CD4-positive, alpha-beta T cell treated with Interleukin-1 beta for 1 hour (primary cell): ENCODE data around the gene NCSTN.
"Not testable (repeated sequence)": the region's sequence is repeated elsewhere in the genome, so short reads cannot be mapped to it uniquely, and the experiment has no call there.

Source experiments
- DNase-seq, 2 donors: peaks; one replicate each; pipeline ENCODE4 v3.0.0-alpha.2; 2020 to 2022

The NCSTN gene

DNA sequence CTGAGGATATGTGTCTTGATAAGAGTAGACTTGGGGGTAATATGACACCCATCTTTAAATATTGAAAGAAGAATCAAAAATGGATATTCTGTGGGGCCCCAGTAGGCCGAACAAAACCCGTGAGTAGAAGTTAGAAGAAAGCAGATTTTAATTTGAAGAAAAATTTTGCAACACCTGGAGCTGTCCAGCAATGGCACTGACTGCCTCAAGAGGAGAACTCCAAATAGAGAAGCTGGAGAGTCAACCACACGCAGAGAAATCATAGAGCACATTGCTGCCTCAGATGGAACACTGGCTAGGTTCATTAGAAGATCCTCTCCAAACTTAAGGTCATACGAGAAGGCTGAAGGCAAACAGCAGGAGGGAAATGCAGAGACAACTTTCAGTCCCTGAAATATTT lies 30.5 kb downstream of the NCSTN start:
- DNase-seq, result no peak

GRCh38 chr1:160374306-160375110 lies 31.3 kb downstream of the NCSTN start:
- DNase-seq, result no peak

- no peak for DNase-seq
These were observed 32.8 kb downstream of the NCSTN start for GRCh38 chr1:160375788-160376524.

- DNase-seq, result peak; percentile 34 to 60
These were observed 33.4 kb downstream of the NCSTN start for GRCh38 chr1:160376525-160377131.

DNA sequence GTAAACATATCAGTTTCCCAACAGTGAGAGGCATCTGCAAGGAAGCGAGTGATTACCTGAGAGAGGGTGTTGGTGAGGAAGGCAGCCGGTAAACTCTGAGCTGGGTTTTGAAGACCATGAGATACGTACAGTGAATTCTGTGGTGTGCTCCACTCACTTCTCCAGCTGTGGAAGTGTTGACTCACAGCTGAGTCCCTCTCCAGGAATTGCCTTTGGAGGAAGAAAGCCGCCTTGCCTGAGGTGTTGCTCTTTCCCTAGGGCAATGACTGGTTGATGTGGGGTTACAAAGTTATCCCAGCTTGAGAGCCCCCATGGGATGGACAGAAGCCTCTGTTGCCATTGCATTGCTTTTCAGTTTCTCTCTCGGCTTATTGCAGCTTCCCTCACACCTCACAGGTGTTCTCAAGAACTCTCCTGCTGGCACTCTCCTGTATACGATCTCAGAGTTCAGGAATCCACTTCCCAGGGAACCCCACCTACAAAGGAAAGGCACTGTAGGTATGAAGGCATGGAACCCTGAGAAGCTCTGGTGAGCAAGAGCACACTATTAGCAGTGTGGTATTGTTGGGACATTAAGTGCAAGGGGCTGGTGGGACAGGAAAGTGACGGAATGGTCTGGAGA lies 34.5 kb downstream of the NCSTN start:
- DNase-seq, result no peak

GRCh38 chr1:160384812-160385211 lies 41.6 kb downstream of the NCSTN start:
- not testable (repeated sequence) for DNase-seq

DNA sequence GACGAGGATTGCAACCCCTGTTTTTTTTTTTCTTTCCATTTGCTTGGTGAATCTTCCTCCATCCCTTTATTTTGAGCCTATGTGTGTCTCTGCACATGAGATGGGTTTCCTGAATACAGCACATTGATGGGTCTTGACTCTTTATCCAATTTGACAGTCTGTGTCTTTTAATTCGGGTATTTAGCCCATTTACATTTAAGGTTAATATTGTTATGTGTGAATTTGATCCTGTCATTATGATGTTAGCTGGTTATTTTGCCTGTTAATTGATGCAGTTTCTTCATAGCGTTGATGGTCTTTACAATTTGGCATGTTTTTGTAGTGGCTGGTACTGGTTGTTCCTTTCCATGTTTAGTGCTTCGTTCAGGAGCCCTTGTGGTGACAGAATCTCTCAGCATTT lies 45.2 kb downstream of the NCSTN start:
- DNase-seq, result not testable (repeated sequence)

DNA sequence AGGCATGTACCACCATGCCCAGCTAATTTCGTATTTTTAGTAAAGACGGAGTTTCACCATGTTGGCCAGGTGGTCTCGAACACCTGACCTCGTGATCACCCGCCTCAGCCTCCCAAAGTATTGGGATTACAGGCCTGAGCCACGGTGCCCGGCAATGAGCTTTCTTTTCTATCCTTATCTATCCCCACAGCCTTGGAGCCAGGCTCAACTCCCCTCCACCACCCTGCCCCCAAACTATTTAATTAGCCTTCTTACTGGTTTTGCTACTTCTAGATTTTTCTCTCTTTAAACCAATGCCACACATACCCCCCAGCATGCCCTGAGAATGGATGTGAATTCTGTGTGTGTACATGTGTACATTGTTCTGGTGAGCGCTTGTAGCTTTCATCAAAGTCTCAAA lies 51.5 kb downstream of the NCSTN start:
- DNase-seq, result no peak

- DNase-seq, result no peak
These were observed 54.5 kb downstream of the NCSTN start for GRCh38 chr1:160397651-160398050.

DNA sequence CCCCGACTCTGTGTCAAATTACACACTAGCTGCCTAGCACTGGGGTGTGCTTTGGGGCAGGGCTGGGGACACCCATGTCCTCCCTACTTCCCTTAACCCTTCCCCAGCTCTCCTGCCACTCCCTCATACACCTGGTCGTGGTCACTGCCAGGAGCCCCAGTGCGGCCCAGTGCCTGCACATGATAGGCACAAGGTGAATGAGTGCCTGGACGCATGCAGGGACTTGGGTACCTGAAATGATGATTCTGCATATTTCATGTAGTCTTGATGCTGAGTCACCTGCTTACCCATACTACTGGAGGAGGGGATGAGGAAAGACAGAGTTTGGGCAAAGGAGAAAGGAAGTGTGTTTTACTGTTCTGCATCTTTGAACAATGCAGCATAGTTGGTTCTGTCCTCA lies 55.6 kb downstream of the NCSTN start:
- no peak for DNase-seq

GRCh38 chr1:160399544-160400222 lies 56.5 kb downstream of the NCSTN start:
- DNase-seq, result no peak

DNA sequence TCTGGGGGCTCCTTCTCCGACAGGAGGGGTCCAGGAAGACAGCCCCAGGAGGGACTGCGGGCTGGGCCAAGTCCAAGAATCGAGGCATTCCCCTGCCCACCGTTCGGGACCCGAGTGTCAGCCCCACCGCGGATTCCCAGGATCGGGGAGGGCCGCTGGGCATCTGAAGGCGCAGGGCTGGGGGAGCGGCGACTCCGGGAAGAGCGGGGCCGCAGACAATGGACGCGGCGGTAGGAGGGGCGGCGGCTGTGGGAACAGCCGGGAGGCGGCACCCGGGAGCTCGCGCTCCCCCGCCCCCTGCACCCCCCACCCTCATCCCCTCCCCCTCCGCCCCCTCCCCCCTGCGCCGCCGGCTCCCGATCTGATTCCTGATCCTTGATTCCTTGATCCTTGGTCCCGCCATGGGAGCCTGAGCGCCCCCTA lies 57.1 kb downstream of the NCSTN start, which contains the start of gene VANGL2:
TSS of gene VANGL2 (plus strand) at position 342 of the 423 bp plus-strand sequence. CDS start 15,274 bp downstream, outside the sequence.
- DNase-seq, result peak; percentile 39 to 48

DNA sequence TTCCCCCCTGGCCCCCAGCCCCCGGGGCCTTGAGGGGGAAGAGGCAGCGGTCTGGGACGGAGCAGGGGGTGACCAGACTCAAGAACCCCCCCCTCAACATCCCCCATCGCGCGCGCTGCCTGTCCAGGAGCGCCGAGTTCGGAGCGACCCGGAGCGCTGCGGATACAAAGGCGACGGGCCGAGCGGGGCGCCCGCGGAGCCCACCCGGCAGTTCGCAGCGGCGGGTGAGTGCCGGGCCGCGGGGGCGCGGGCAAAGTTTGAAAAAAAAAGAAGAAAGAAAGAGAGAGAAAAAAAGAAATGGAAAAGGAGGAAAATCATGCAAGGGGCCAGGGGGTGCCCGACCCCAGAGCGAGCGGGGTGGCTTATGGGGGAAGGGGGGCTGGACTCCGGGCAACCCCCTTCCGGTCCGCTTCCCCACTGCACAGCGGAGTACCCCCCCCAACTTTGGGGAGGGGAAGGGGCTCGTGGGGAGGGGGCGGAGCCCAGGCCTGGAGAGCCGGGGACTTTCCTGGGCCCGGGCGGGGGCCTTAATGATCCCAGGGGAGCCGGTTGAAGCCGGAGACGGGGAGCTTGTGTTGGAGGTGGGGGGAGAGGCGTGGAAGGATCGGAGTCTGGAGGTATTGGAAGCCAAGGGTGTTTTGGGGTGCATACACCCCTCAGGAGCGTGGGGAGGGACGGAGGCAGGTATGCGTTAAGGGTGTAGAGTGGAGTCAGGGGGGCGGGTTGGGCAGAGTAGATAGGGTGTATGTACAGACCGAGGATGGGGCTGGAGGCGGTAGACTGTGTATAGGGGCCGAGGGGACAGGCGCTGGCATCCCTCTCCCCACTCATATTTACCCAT lies 57.7 kb downstream of the NCSTN start:
- no peak for DNase-seq

- DNase-seq, result no peak
These were observed 58.3 kb downstream of the NCSTN start for GRCh38 chr1:160401487-160401805.

- DNase-seq, result no peak
These were observed 59.0 kb downstream of the NCSTN start for GRCh38 chr1:160402001-160402795.

- DNase-seq, result no peak
These were observed 60.1 kb downstream of the NCSTN start for GRCh38 chr1:160403244-160403643.

DNA sequence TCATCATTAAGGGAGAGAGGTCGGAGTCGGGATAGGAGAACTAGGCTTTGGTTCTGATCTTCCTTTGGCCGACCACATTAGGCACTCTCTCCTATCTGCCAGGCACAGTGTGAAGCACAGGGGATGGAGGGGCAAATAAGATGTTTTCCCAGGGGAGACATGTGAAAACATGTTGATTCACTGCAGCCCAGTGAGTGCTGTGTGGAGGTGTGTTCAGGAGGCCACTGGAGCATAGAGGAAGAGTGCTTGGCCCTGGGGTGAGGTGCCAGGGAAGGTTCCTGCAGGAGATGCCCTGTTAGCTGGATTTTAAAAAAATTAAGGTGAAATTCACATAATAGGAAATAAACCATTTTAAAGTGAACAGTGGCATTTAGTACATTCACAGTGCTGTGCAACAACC lies 60.9 kb downstream of the NCSTN start:
- no peak for DNase-seq

GRCh38 chr1:160405331-160405877 lies 62.2 kb downstream of the NCSTN start:
- no peak for DNase-seq

DNA sequence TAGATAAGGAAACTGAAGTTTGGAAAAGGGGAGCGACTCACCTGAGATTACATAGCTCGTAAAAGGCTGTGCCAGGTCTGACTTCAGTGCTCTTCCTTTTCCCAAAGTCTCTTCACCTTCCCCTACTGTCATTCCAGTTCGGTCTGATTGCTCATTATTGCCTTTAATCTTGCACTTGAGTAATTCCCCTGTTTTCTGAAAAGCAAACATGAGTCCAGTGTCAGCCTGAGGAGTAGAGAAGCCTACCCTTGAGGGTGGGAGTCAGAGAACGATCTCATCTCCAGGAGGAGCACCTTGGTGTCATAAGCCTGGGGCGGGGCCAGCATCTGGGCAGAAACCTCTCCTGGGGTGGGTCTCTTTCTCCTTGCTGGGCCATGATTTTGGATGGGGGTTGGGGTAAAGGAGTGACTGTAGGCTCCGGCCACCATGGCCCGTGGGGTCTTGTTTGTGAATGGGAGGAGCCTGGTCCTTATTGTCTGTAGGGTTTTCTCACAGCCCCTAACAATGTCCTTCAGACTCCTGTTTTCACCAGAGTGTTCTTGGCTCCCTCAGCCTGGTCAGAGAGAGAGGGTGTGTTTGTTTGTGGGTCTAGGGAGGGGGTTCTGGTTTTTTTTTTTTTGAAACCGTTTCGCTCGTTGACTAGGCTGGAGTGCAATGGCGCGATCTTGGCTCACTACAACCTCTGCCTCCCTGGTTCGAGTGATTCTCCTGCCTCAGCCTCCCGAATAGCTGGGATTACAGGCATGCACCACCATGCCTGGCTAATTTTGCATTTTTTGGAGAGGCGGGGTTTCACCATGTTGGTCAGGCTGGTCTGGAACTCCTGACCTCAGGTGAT lies 63.2 kb downstream of the NCSTN start:
- DNase-seq, result no peak
